ENCODE results near the gene CACUL1. TPM values are rescaled to one million over a fixed set of nuclear protein-coding genes. Genes with fewer than 3 reads are reported as not detected.

CACUL1 gene
- total RNA-seq, 2 experiments from 2014 or later, result 12.0 to 27.6 TPM

- Histone ChIP-seq H3K9me2 (ENCODE audit: insufficient read depth, low read length) (no peaks in the 10 kb centered on the region), H3K79me2 (ENCODE audit: insufficient read depth, low read depth, low read length) (no peaks in the 10 kb centered on the region), H3K9me3 (ENCODE audit: low read length) (no peaks in the 10 kb centered on the region), H3K4me3 (ENCODE audit: low read depth, low read length, poor library complexity, severe bottlenecking) (no peak overlapping the region), H3K36me3 (ENCODE audit: insufficient read depth, low read length) (no peaks in the 10 kb centered on the region), H3K4me1 (ENCODE audit: insufficient read depth, low read length, poor library complexity, severe bottlenecking) (no peaks in the 10 kb centered on the region), H4K20me1 (ENCODE audit: insufficient read depth, low read length) (no peaks in the 10 kb centered on the region), H2AFZ (ENCODE audit: low read length) (no peak overlapping the region), H3K4me2 (ENCODE audit: low read length) (no peak overlapping the region), H3K27ac (ENCODE audit: low read depth, low read length, poor library complexity, severe bottlenecking) (no peak overlapping the region)
- ChIA-PET POLR2A (no interaction called here), CTCF (ENCODE audit: unreplicated experiment) (no interaction called here)
- TF ChIP-seq CTCF (conservative IDR thresholded peaks at IDR 0.05; ENCODE audit: low read length) (peak; percentile 42), EZH2phosphoT487 (IDR thresholded peaks at IDR 0.05; ENCODE audit: borderline replicate concordance, low read depth, low read length) (no peak)
- BruUV-seq (replicated peaks), result no TSS peak
- intact Hi-C loops (cut with micrococcal nuclease; ENCODE audit: unreplicated experiment), result no loop called here
- no peak for DNase-seq (ENCODE audit: low spot score)
These were observed 86.4 kb downstream of the CACUL1 start for GRCh38 chr10:118668228-118668952.

DNA sequence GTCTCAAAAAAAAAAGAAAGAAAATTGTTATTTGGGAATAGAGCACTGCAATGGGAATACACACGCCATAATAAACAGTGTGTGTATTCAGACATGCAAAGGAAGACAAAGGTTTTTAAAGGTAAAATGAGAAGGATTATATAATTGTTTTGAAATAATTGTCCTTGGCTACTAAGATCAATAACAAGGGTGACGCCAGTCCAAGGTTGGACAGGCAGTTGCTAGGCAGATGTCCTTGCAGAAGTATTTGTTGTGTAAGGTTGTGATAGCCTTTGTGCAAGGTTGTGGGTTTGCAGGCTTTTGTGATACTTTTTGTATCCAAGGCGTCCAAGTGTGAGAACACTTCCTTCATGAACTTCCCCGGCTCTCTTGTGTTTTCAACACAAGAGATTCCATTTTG is 87.0 kb downstream of the CACUL1 start:
- ChIA-PET POLR2A (no interaction called here), CTCF (ENCODE audit: unreplicated experiment) (no interaction called here)
- H3K27ac ChIP-seq (ENCODE audit: low read depth, low read length, poor library complexity, severe bottlenecking), result no peak overlapping the region
- no peaks in the 10 kb centered on the region for H3K9me2 ChIP-seq (ENCODE audit: insufficient read depth, low read length)
- TF ChIP-seq EZH2phosphoT487 (IDR thresholded peaks at IDR 0.05; ENCODE audit: borderline replicate concordance, low read depth, low read length) (no peak), CTCF (conservative IDR thresholded peaks at IDR 0.05; ENCODE audit: low read length) (no peak)
- no peak for DNase-seq (ENCODE audit: low spot score)
- intact Hi-C loops (cut with micrococcal nuclease; ENCODE audit: unreplicated experiment), result no loop called here
- no peaks in the 10 kb centered on the region for H3K9me3 ChIP-seq (ENCODE audit: low read length)
- H2AFZ ChIP-seq (ENCODE audit: low read length), result no peak overlapping the region
- H3K4me2 ChIP-seq (ENCODE audit: low read length), result no peak overlapping the region
- H3K4me1 ChIP-seq (ENCODE audit: insufficient read depth, low read length, poor library complexity, severe bottlenecking), result no peaks in the 10 kb centered on the region
- no TSS peak for BruUV-seq (replicated peaks)
- no peaks in the 10 kb centered on the region for H4K20me1 ChIP-seq (ENCODE audit: insufficient read depth, low read length)
- H3K36me3 ChIP-seq (ENCODE audit: insufficient read depth, low read length), result no peaks in the 10 kb centered on the region
- no peak overlapping the region for H3K4me3 ChIP-seq (ENCODE audit: low read depth, low read length, poor library complexity, severe bottlenecking)
- H3K79me2 ChIP-seq (ENCODE audit: insufficient read depth, low read depth, low read length), result no peaks in the 10 kb centered on the region

GRCh38 chr10:118666350-118666749 is 88.4 kb downstream of the CACUL1 start:
- Histone ChIP-seq H2AFZ (ENCODE audit: low read length) (no peak overlapping the region), H3K36me3 (ENCODE audit: insufficient read depth, low read length) (no peaks in the 10 kb centered on the region), H3K4me1 (ENCODE audit: insufficient read depth, low read length, poor library complexity, severe bottlenecking) (no peaks in the 10 kb centered on the region), H3K79me2 (ENCODE audit: insufficient read depth, low read depth, low read length) (no peaks in the 10 kb centered on the region), H3K4me3 (ENCODE audit: low read depth, low read length, poor library complexity, severe bottlenecking) (no peak overlapping the region), H3K9me2 (ENCODE audit: insufficient read depth, low read length) (no peaks in the 10 kb centered on the region), H3K4me2 (ENCODE audit: low read length) (no peak overlapping the region), H3K27ac (ENCODE audit: low read depth, low read length, poor library complexity, severe bottlenecking) (no peak overlapping the region), H4K20me1 (ENCODE audit: insufficient read depth, low read length) (no peaks in the 10 kb centered on the region), H3K9me3 (ENCODE audit: low read length) (no peaks in the 10 kb centered on the region)
- TF ChIP-seq CTCF (conservative IDR thresholded peaks at IDR 0.05; ENCODE audit: low read length) (no peak), EZH2phosphoT487 (IDR thresholded peaks at IDR 0.05; ENCODE audit: borderline replicate concordance, low read depth, low read length) (no peak)
- no TSS peak for BruUV-seq (replicated peaks)
- intact Hi-C loops (cut with micrococcal nuclease; ENCODE audit: unreplicated experiment), result no loop called here
- ChIA-PET POLR2A (interaction anchor here (1.6 kb wide), 1 partner anchor 8 kb away, joined by 5 read pairs; no protein-coding TSS in a partner anchor), CTCF (ENCODE audit: unreplicated experiment) (no interaction called here)
- DNase-seq (ENCODE audit: low spot score), result no peak
